ENCODE data around the gene GMPS. TPM values are rescaled to one million over a fixed set of nuclear protein-coding genes. Genes with fewer than 3 reads are reported as not detected.

Gene GMPS
- total and polyA plus RNA-seq, 12 donors, result 10.2 to 34.5 (median 29.6) TPM

- DNase-seq, result no peak
- no peak for TF ChIP-seq CTCF (IDR thresholded peaks at IDR 0.05)
- peaks cover 0 to 100% (median 58%) of the 10 kb centered on the region in 9 donors for H3K36me3 ChIP-seq
Measured at GRCh38 chr3:155919728-155920127, 49.3 kb downstream of the GMPS start.

GRCh38 chr3:155921486-155921885 lies 51.0 kb downstream of the GMPS start:
- no peaks in the 10 kb centered on the region for H3K27me3 ChIP-seq
- no peak for DNase-seq
- H3K4me3 ChIP-seq, result no peak overlapping the region
- H3K36me3 ChIP-seq, result peaks cover 0 to 100% (median 45%) of the 10 kb centered on the region in 9 donors
- H3K27ac ChIP-seq, result no peak overlapping the region
- no peaks in the 10 kb centered on the region for H3K9me3 ChIP-seq
- no peak for TF ChIP-seq CTCF (IDR thresholded peaks at IDR 0.05)
- H3K4me1 ChIP-seq, result no peaks in the 10 kb centered on the region
- no peak for ATAC-seq
- WGBS, 2 donors, result 83 to 90% methylated on average over 2 of the region's 2 CpGs
- intact Hi-C loops (cut with DNase I), result no loop called here

More at GRCh38 chr3:155919728-155920127, 49.3 kb downstream of the GMPS start:
- no peak for ATAC-seq
- H3K27ac ChIP-seq, result no peak overlapping the region
- H3K9me3 ChIP-seq, result no peaks in the 10 kb centered on the region
- H3K4me1 ChIP-seq, result no peaks in the 10 kb centered on the region
- intact Hi-C loops (cut with DNase I), result no loop called here
- H3K27me3 ChIP-seq, result no peaks in the 10 kb centered on the region
- H3K4me3 ChIP-seq, result no peak overlapping the region

- peaks cover 0 to 82% (median 27%) of the 10 kb centered on the region in 9 donors for H3K36me3 ChIP-seq
- intact Hi-C loops (cut with DNase I), result no loop called here
- TF ChIP-seq CTCF (IDR thresholded peaks at IDR 0.05), result peak in 4 of 9 donors; percentile 10 to 49 (median 38)
- H3K27ac ChIP-seq, result peak overlapping the region in 3 of 10 donors; percentile 1 to 28 (median 18)
- ATAC-seq, result peak in 7 of 8 donors; percentile 66 to 91 (median 79)
- H3K4me3 ChIP-seq, result no peak overlapping the region
- no peaks in the 10 kb centered on the region for H3K9me3 ChIP-seq
- H3K27me3 ChIP-seq, result no peaks in the 10 kb centered on the region
- DNase-seq, result peak in 1 of 2 donors; percentile 40
- 59 to 61% methylated on average over 2 of the region's 2 CpGs for WGBS, 2 donors
- H3K4me1 ChIP-seq, result peaks cover 0 to 9% (median 0%) of the 10 kb centered on the region in 9 donors
Measured at GRCh38 chr3:155934230-155934629, 63.8 kb downstream of the GMPS start.

GRCh38 chr3:155938409-155938808 lies 68.0 kb downstream of the GMPS start:
- 40 to 51% methylated on average over 2 of the region's 2 CpGs for WGBS, 2 donors
- peaks cover 0 to 75% (median 27%) of the 10 kb centered on the region in 9 donors for H3K36me3 ChIP-seq

More at GRCh38 chr3:155938409-155938808, 68.0 kb downstream of the GMPS start:
- no peak for ATAC-seq
- DNase-seq, result no peak
- no peaks in the 10 kb centered on the region for H3K9me3 ChIP-seq
- no peak overlapping the region for H3K27ac ChIP-seq
- H3K4me1 ChIP-seq, result peaks cover 0 to 9% (median 0%) of the 10 kb centered on the region in 9 donors
- TF ChIP-seq CTCF (IDR thresholded peaks at IDR 0.05), result no peak
- intact Hi-C loops (cut with DNase I), result no loop called here
- no peaks in the 10 kb centered on the region for H3K27me3 ChIP-seq
- no peak overlapping the region for H3K4me3 ChIP-seq

All from heart right ventricle (tissue), 16 donors.